Peyer's patch (tissue), 4 donors: ENCODE results near the gene THAP8.

Experiments
- POLR2A ChIP-seq, 2 donors: fragments of 450-650 bp; IDR thresholded peaks; one replicate each; pipeline ENCODE4 v1.5.1; 2017; ENCODE audit warnings: antibody characterized with exemption in 2 of 2, mild to moderate bottlenecking in 2 of 2, moderate library complexity in 2 of 2
- TF ChIP-seq, protein P1 (sequence below), 6 experiments: fragments of 450-650 bp in 4 of 6; fragments of 200-600 bp in 2 of 6; sonication (generic) in 1 of 6; IDR thresholded peaks; one replicate each; pipeline ENCODE4 v1.5.1; 2017 to 2019; ENCODE audit warnings: antibody characterized with exemption in 6 of 6, mild to moderate bottlenecking in 3 of 6, moderate library complexity in 1 of 6

DNA sequence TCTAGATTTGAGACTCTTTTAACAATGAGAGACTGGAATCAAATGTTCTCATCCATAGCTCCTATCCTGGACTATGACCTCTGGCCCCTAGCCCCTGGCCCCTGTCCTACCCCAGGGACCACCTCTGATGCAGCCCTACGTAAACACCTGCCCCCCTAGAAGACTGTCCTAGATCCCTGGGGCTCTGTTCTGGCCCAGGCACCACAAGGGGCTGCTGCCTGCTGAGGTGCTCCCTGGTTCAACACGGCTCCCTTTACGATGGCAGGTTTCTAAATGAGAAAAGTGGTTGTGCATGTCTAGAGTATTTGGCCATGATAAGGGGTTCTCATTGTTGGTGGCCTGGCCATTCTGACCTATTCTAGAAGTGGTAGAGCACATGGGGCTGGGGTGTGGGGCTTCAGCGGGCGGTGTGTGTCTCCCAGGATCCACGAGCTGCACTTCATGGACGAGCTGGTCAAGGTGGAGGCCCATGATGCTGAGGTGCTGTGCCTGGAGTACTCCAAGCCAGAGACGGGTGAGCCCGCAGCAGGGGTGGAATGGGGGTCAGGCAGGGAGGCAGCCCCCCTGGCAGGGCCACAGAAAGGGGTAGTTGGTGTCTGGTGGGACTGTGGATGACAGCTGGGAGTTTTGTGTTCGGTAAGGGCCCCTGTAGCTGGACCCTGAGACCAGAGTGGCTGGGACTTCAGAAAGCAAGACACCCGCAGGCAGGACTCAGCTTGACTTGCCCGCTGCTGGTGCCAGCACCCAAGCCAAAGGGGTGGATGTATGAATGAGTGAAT lies 30.3 kb upstream of the THAP8 start:
- TF ChIP-seq, protein P1, sequence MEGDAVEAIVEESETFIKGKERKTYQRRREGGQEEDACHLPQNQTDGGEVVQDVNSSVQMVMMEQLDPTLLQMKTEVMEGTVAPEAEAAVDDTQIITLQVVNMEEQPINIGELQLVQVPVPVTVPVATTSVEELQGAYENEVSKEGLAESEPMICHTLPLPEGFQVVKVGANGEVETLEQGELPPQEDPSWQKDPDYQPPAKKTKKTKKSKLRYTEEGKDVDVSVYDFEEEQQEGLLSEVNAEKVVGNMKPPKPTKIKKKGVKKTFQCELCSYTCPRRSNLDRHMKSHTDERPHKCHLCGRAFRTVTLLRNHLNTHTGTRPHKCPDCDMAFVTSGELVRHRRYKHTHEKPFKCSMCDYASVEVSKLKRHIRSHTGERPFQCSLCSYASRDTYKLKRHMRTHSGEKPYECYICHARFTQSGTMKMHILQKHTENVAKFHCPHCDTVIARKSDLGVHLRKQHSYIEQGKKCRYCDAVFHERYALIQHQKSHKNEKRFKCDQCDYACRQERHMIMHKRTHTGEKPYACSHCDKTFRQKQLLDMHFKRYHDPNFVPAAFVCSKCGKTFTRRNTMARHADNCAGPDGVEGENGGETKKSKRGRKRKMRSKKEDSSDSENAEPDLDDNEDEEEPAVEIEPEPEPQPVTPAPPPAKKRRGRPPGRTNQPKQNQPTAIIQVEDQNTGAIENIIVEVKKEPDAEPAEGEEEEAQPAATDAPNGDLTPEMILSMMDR (IDR thresholded peaks at IDR 0.05): no peak
- TF ChIP-seq POLR2A (IDR thresholded peaks at IDR 0.05): no peak
